Measurements from ENCODE around the gene SCNN1B. TPM values are rescaled to one million over a fixed set of nuclear protein-coding genes. Genes with fewer than 3 reads are reported as not detected.

SCNN1B gene
- total RNA-seq, 4 donors from 2014 or later, result 0.66 to 2.7 (median 2.2) TPM

- TF ChIP-seq CTCF (IDR thresholded peaks at IDR 0.05) (no peak), EP300 (IDR thresholded peaks at IDR 0.05) (no peak), POLR2A (IDR thresholded peaks at IDR 0.05) (no peak)
- Histone ChIP-seq H3K27ac (no peak overlapping the region), H3K36me3 (no peaks in the 10 kb centered on the region), H3K4me3 (no peak overlapping the region), H3K4me1 (no peaks in the 10 kb centered on the region), H3K9me3 (no peaks in the 10 kb centered on the region), H3K27me3 (no peaks in the 10 kb centered on the region)
- 77 to 80% methylated on average over 16 to 17 of the region's 17 CpGs for WGBS, 2 donors
- no peak for DNase-seq (ENCODE audit: low spot score in 2 of 2)
Measured at GRCh38 chr16:23374721-23375510, 72.8 kb downstream of the SCNN1B start.

- no peak for DNase-seq (ENCODE audit: low spot score in 2 of 2)
Measured at GRCh38 chr16:23375643-23376042, 73.5 kb downstream of the SCNN1B start.

GRCh38 chr16:23377071-23377931 is 75.2 kb downstream of the SCNN1B start:
- Histone ChIP-seq H3K4me1 (no peaks in the 10 kb centered on the region), H3K36me3 (no peaks in the 10 kb centered on the region), H3K27ac (no peak overlapping the region), H3K9me3 (no peaks in the 10 kb centered on the region), H3K4me3 (no peak overlapping the region), H3K27me3 (no peaks in the 10 kb centered on the region)
- 86 to 90% methylated on average over 9 of the region's 9 CpGs for WGBS, 2 donors
- TF ChIP-seq CTCF (IDR thresholded peaks at IDR 0.05), result no peak
- no peak for TF ChIP-seq POLR2A (IDR thresholded peaks at IDR 0.05)
- no peak for TF ChIP-seq EP300 (IDR thresholded peaks at IDR 0.05)
- DNase-seq (ENCODE audit: low spot score in 2 of 2), result no peak

More at GRCh38 chr16:23375643-23376042, 73.5 kb downstream of the SCNN1B start:
- TF ChIP-seq CTCF (IDR thresholded peaks at IDR 0.05) (no peak), POLR2A (IDR thresholded peaks at IDR 0.05) (no peak), EP300 (IDR thresholded peaks at IDR 0.05) (no peak)
- Histone ChIP-seq H3K9me3 (no peaks in the 10 kb centered on the region), H3K36me3 (no peaks in the 10 kb centered on the region), H3K27me3 (no peaks in the 10 kb centered on the region), H3K4me1 (no peaks in the 10 kb centered on the region), H3K4me3 (no peak overlapping the region), H3K27ac (no peak overlapping the region)
- WGBS, 2 donors, result 81 to 83% methylated on average over 7 of the region's 7 CpGs

- no peaks in the 10 kb centered on the region for H3K27me3 ChIP-seq
- no peak overlapping the region for H3K27ac ChIP-seq
- TF ChIP-seq EP300 (IDR thresholded peaks at IDR 0.05), result no peak
- no peak for TF ChIP-seq POLR2A (IDR thresholded peaks at IDR 0.05)
- no peak for TF ChIP-seq CTCF (IDR thresholded peaks at IDR 0.05)
- H3K36me3 ChIP-seq, result no peaks in the 10 kb centered on the region
- DNase-seq (ENCODE audit: low spot score in 2 of 2), result no peak
- H3K4me3 ChIP-seq, result no peak overlapping the region
- H3K9me3 ChIP-seq, result no peaks in the 10 kb centered on the region
- H3K4me1 ChIP-seq, result no peaks in the 10 kb centered on the region
- WGBS, 2 donors, result 67 to 78% methylated on average over 8 of the region's 8 CpGs
Measured at GRCh38 chr16:23378256-23378655, 76.2 kb downstream of the SCNN1B start.

GRCh38 chr16:23378921-23379320 is 76.8 kb downstream of the SCNN1B start:
- WGBS, 2 donors, result 78 to 85% methylated on average over 5 of the region's 5 CpGs
- H3K4me1 ChIP-seq, result no peaks in the 10 kb centered on the region
- no peak for TF ChIP-seq EP300 (IDR thresholded peaks at IDR 0.05)
- TF ChIP-seq CTCF (IDR thresholded peaks at IDR 0.05), result no peak
- no peak for TF ChIP-seq POLR2A (IDR thresholded peaks at IDR 0.05)
- no peaks in the 10 kb centered on the region for H3K36me3 ChIP-seq
- H3K27me3 ChIP-seq, result no peaks in the 10 kb centered on the region
- no peak overlapping the region for H3K27ac ChIP-seq
- no peak overlapping the region for H3K4me3 ChIP-seq
- H3K9me3 ChIP-seq, result no peaks in the 10 kb centered on the region
- DNase-seq (ENCODE audit: low spot score in 2 of 2), result no peak

Data from tibial nerve (tissue), 4 donors.